ENCODE measurements around the gene PNPLA7. TPM values are rescaled to one million over a fixed set of nuclear protein-coding genes. Genes with fewer than 3 reads are reported as not detected.

Gene PNPLA7
- total and polyA plus RNA-seq, 2 of the 4 experiments (the other 2 are of a cell fraction), result under 0.01 to 0.89 TPM

- Histone ChIP-seq H2AK9ac (replicated peaks; ENCODE audit: low read depth, low read length, poor library complexity) (no peak overlapping the region), H4K5ac (ENCODE audit: low read depth, low read length) (no peak overlapping the region), H4K8ac (ENCODE audit: low read depth in 2 of 2, low read length in 2 of 2) (no peak overlapping the region), H2AK5ac (ENCODE audit: low read depth, low read length) (no peak overlapping the region), H3K27ac (ENCODE audit: insufficient read depth, low read length) (no peak overlapping the region), H2BK20ac (ENCODE audit: low read depth, low read length) (no peak overlapping the region), H3K36me3 (ENCODE audit: control insufficient read depth, insufficient read depth, low read length) (no peaks in the 10 kb centered on the region), H3K4me1 (ENCODE audit: control insufficient read depth, insufficient read depth, low read length) (peaks cover 5% of the 10 kb centered on the region), H3K9me3 (ENCODE audit: control insufficient read depth, insufficient read depth, low read length) (no peaks in the 10 kb centered on the region), H3K4ac (ENCODE audit: low read depth, low read length) (no peak overlapping the region), H3K56ac (ENCODE audit: extremely low read depth, insufficient read depth, low read length) (no peak overlapping the region), H2AFZ (replicated peaks; ENCODE audit: low read length, poor library complexity) (no peak overlapping the region), H3K27me3 (ENCODE audit: control insufficient read depth, insufficient read depth, low read length) (no peaks in the 10 kb centered on the region), H3K79me1 (ENCODE audit: low read depth in 1 of 2, low read length in 2 of 2) (no peaks in the 10 kb centered on the region), H3K23ac (ENCODE audit: low read depth, low read length) (no peak overlapping the region), H3K9me1 (ENCODE audit: insufficient read depth, low read length) (no peaks in the 10 kb centered on the region), H2BK15ac (ENCODE audit: low read depth, low read length) (no peak overlapping the region), H4K91ac (ENCODE audit: insufficient read depth, low read depth, low read length) (no peak overlapping the region), H4K20me1 (ENCODE audit: insufficient read depth, low read length) (no peaks in the 10 kb centered on the region), H3K18ac (ENCODE audit: low read depth, low read length) (no peak overlapping the region), H2BK120ac (ENCODE audit: low read depth, low read length) (no peak overlapping the region), H3K14ac (replicated peaks; ENCODE audit: low read depth, low read length) (no peak overlapping the region), H3K9ac (ENCODE audit: low read depth, low read length) (no peak overlapping the region), H2BK5ac (ENCODE audit: low read depth, low read length, poor library complexity, severe bottlenecking) (no peak overlapping the region), H3K4me3 (ENCODE audit: insufficient read depth, low read depth, low read length) (no peak overlapping the region), H3K4me2 (ENCODE audit: low read depth, low read length) (no peak overlapping the region)
- no peak for TF ChIP-seq MXI1 (IDR thresholded peaks at IDR 0.05; ENCODE audit: borderline replicate concordance, low read depth, low read length)
- TF ChIP-seq RCOR1 (IDR thresholded peaks at IDR 0.05; ENCODE audit: insufficient replicate concordance, low read length), result no peak
- TF ChIP-seq USF2 (IDR thresholded peaks at IDR 0.05; ENCODE audit: low read depth, low read length), result no peak
- no peak for TF ChIP-seq BHLHE40 (IDR thresholded peaks at IDR 0.05; ENCODE audit: low read depth, low read length)
- no peak for TF ChIP-seq CHD1 (IDR thresholded peaks at IDR 0.05; ENCODE audit: low read depth, low read length)
- no peak for TF ChIP-seq FOS (IDR thresholded peaks at IDR 0.05; ENCODE audit: low read depth, low read length)
- TF ChIP-seq NFE2L2 (IDR thresholded peaks at IDR 0.05; ENCODE audit: low read depth, low read length), result no peak
- TF ChIP-seq CEBPB (IDR thresholded peaks at IDR 0.05; ENCODE audit: low read depth, low read length), result no peak
- no peak for TF ChIP-seq CTCF (conservative IDR thresholded peaks at IDR 0.05; ENCODE audit: low read depth, low read length)
- TF ChIP-seq SMC3 (IDR thresholded peaks at IDR 0.05; ENCODE audit: low read depth, low read length), result no peak
- TF ChIP-seq POLR2A (IDR thresholded peaks at IDR 0.05; ENCODE audit: low read depth, low read length), result no peak
- TF ChIP-seq MAFK (IDR thresholded peaks at IDR 0.05; ENCODE audit: low read depth, low read length), result no peak
- no peak for TF ChIP-seq RFX5 (IDR thresholded peaks at IDR 0.05; ENCODE audit: low read depth, low read length)
- no peak for TF ChIP-seq MAZ (IDR thresholded peaks at IDR 0.05; ENCODE audit: borderline replicate concordance, low read depth, low read length)
- TF ChIP-seq ELK1 (IDR thresholded peaks at IDR 0.05; ENCODE audit: borderline replicate concordance, low read depth, low read length), result no peak
- in situ Hi-C loops (cut with MboI; ENCODE audit: low sequenced_read_pairs), result no loop called here
- dilution Hi-C loops (cut with HindIII; ENCODE audit: low sequenced_read_pairs, unreplicated experiment), result no loop called here
- ChIA-PET POLR2A (ENCODE audit: unreplicated experiment) (no interaction called here), CTCF (no interaction called here)
- ATAC-seq (ENCODE audit: low read depth) (no peak), DNase-seq (no peak)
- BruUV-seq (replicated peaks), result no TSS peak
- 87% methylated on average over 17 of the region's 26 CpGs; no CpG with 5 or more reads in 1 of the 2 experiments for WGBS, 2 experiments (ENCODE audit: extremely low coverage in 2 of 2, insufficient read length in 1 of 2)
- intact Hi-C loops (cut with micrococcal nuclease), result no loop called here
Measured at GRCh38 chr9:137433916-137434431, 116.2 kb downstream of the PNPLA7 start.

All from IMR-90 (cell line).